ENCODE data around the gene APP.

Gene APP

DNA sequence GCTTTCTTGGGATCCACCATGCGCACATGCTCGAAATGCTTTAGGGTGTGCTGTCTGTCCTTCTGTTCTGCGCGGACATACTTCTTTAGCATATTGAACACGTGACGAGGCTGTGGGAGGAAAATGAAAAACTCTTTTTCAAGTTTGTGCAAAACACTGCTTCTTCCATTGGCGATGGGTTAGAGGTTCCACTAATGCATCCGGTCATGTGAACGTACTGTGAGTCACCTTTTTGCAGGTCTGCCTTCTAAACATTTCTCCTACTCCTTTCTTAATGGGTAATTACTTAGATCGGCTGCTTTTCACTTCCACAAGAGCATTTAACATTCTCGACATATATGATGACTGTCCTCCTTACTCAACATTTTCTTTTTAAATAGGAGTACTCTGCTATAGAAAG, 214.9 kb downstream of the APP start:
- H2AFZ ChIP-seq (ENCODE audit: low read depth, low read length) = no peak overlapping the region
- no peak overlapping the region for H3K4me3 ChIP-seq (ENCODE audit: low read length)
- peaks cover 2% of the 10 kb centered on the region for H3K4me1 ChIP-seq (ENCODE audit: insufficient read depth, low read length)
- H3K27me3 ChIP-seq (ENCODE audit: insufficient read depth, low read length) = no peaks in the 10 kb centered on the region
- peaks cover 48% of the 10 kb centered on the region for H3K36me3 ChIP-seq (ENCODE audit: insufficient read depth, low read length)
- H3K9me3 ChIP-seq (ENCODE audit: low read length) = no peaks in the 10 kb centered on the region

DNA sequence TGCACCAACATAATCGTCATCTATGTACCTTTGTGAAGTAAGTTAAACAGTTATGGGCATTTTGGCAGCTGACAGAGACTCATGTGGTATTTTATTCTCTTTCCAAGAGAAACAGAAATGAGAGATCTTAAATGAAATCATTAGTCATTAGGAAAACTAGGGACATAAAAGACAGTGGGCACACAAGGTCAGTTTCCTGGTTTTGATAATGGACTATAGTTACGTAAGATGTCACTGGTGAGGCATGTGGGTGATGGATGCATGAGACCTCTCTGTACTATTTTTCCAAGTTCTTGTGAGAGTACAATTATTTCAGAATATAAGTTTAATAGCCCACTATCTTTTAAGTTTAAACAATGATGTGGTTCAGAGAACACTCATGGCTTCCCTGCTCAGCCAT, 216.9 kb downstream of the APP start:
- H3K4me3 ChIP-seq (ENCODE audit: low read length) = no peak overlapping the region
- peaks cover 50% of the 10 kb centered on the region for H3K36me3 ChIP-seq (ENCODE audit: insufficient read depth, low read length)
- H2AFZ ChIP-seq (ENCODE audit: low read depth, low read length) = no peak overlapping the region
- H3K27me3 ChIP-seq (ENCODE audit: insufficient read depth, low read length) = no peaks in the 10 kb centered on the region
- no peaks in the 10 kb centered on the region for H3K9me3 ChIP-seq (ENCODE audit: low read length)
- peaks cover 2% of the 10 kb centered on the region for H3K4me1 ChIP-seq (ENCODE audit: insufficient read depth, low read length)

DNA sequence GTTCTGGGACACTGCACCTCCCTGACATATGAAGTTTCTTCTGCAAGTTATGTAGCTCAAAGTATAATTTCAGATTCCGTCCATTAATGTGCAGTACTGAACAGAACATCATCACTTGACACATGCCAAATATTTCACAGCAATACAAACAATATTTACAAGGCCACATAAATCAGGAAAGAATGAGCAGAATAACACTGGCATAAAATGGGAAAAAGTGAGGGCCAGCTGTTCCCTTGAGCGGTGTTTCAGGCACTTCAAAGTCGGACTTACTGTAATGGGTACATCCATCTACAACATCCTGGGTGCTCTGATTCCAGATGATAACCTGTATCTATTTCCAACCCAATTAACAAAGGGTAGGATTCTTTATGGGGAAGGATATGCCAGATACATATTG, 217.4 kb downstream of the APP start:
- H3K4me3 ChIP-seq (ENCODE audit: low read length) = no peak overlapping the region
- no peaks in the 10 kb centered on the region for H3K27me3 ChIP-seq (ENCODE audit: insufficient read depth, low read length)
- no peaks in the 10 kb centered on the region for H3K9me3 ChIP-seq (ENCODE audit: low read length)
- peaks cover 2% of the 10 kb centered on the region for H3K4me1 ChIP-seq (ENCODE audit: insufficient read depth, low read length)
- peaks cover 48% of the 10 kb centered on the region for H3K36me3 ChIP-seq (ENCODE audit: insufficient read depth, low read length)
- no peak overlapping the region for H2AFZ ChIP-seq (ENCODE audit: low read depth, low read length)

DNA sequence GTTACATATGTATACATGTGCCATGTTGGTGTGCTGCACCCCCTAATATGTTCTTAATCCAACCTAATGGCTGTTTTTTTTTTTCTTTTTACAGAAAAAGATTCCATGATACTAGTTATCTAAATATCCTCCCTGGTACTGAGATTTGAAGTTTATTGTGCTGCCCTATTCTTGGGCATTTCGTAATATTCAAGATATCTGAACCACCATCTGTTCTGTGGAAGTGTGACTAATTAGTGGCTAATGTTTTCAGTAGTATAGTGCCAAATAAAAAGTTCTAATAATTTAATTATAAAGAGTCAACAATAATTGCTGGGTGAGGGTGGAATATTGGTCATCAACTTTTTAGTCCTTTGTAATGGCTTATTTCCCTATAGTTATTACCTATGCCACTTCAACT, 218.3 kb downstream of the APP start:
- Histone ChIP-seq H3K27me3 (ENCODE audit: insufficient read depth, low read length) (no peaks in the 10 kb centered on the region), H2AFZ (ENCODE audit: low read depth, low read length) (no peak overlapping the region), H3K9me3 (ENCODE audit: low read length) (no peaks in the 10 kb centered on the region), H3K36me3 (ENCODE audit: insufficient read depth, low read length) (peaks cover 42% of the 10 kb centered on the region), H3K4me3 (ENCODE audit: low read length) (no peak overlapping the region), H3K4me1 (ENCODE audit: insufficient read depth, low read length) (peaks cover 2% of the 10 kb centered on the region)

DNA sequence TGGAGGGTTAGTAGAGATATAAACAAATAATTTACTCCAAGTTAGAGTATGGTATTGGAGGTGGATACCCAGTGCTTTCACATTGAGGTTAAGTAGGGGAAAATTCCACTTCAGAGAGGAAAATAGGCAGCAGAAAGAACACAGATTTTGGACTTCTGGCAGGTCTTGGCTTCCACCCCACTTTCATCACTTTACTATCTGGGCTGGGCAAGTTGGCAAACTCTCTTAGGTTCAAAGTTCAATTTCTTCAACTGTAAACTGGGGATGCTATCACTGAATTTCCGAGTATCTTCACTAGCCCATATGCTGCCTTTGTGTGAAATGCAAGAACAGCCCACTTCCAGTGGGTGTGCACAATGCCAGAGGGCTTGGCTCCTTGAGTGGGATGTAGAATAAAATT, 220.9 kb downstream of the APP start:
- H3K4me3 ChIP-seq (ENCODE audit: low read length) = no peak overlapping the region
- no peak overlapping the region for H2AFZ ChIP-seq (ENCODE audit: low read depth, low read length)
- peaks cover 2% of the 10 kb centered on the region for H3K4me1 ChIP-seq (ENCODE audit: insufficient read depth, low read length)
- H3K36me3 ChIP-seq (ENCODE audit: insufficient read depth, low read length) = peaks cover 39% of the 10 kb centered on the region
- H3K9me3 ChIP-seq (ENCODE audit: low read length) = peaks cover 6% of the 10 kb centered on the region
- no peaks in the 10 kb centered on the region for H3K27me3 ChIP-seq (ENCODE audit: insufficient read depth, low read length)

DNA sequence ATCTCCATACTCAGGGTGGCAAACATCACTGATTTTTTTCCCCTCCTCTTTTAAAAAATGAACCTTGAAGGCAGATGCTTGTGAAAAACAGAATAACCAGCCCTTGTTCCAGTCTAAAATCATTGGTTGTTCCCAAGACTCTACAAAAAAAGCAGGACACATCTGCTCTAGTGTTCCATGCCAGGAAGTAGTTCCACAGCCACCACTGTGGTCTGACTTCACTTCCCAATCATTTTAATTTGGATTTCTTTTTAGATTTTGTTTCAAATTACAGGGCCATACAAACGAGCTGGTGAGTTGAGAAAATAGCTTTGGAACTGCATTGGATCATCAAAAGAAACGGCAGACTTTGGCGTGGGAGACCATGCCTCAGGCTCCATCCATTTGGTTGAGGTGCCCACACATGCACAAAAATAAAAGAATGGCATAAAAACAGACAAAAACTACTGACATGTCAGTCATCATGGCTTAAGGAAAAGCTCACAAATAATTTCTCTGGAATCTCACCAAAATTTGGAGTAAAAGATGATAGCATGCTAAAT, 225.8 kb downstream of the APP start:
- H3K4me3 ChIP-seq (ENCODE audit: low read length) = no peak overlapping the region
- no peaks in the 10 kb centered on the region for H3K27me3 ChIP-seq (ENCODE audit: insufficient read depth, low read length)
- H3K36me3 ChIP-seq (ENCODE audit: insufficient read depth, low read length) = peaks cover 15% of the 10 kb centered on the region
- no peak overlapping the region for H2AFZ ChIP-seq (ENCODE audit: low read depth, low read length)
- peaks cover 6% of the 10 kb centered on the region for H3K9me3 ChIP-seq (ENCODE audit: low read length)
- H3K4me1 ChIP-seq (ENCODE audit: insufficient read depth, low read length) = no peaks in the 10 kb centered on the region

DNA sequence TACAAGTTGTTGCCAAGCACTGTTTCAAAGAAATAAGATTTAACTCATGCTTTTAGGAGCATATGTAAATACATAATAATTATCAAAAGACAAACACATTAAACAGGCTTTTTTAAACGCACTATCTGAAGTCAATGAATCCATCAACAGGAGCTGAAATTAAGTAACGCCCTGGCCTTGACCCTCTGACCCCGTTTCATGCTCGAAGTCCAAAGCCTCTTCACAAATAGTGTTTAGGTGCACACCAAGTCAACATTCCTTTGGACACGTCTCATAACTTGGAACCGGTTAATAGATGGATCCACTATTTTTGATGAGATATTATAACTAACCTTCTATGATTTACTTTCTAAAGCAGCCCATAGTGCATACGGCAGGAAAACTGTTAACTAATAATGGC, 226.5 kb downstream of the APP start:
- H3K9me3 ChIP-seq (ENCODE audit: low read length) = peaks cover 6% of the 10 kb centered on the region
- no peak overlapping the region for H3K4me3 ChIP-seq (ENCODE audit: low read length)
- no peaks in the 10 kb centered on the region for H3K4me1 ChIP-seq (ENCODE audit: insufficient read depth, low read length)
- no peak overlapping the region for H2AFZ ChIP-seq (ENCODE audit: low read depth, low read length)
- H3K36me3 ChIP-seq (ENCODE audit: insufficient read depth, low read length) = peaks cover 12% of the 10 kb centered on the region
- H3K27me3 ChIP-seq (ENCODE audit: insufficient read depth, low read length) = no peaks in the 10 kb centered on the region

DNA sequence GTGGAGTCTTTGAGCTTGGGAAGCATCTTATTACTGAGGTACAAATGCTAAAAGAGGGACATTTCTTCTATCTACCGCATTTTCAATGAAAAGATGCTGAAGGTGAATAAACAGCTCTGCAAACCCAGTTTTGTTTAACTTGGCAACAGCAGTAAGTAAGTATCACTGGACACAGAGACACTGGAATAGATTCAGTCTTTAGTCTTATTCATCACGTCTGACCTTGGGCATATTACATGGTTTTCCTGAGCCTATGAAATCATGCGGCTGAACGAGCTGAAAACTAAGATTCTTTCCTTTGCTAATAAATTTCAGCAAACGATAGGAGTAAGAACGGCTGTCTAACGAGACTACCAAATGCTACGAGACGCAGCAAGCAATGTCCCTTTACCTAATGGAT, 228.4 kb downstream of the APP start:
- Histone ChIP-seq H3K27me3 (ENCODE audit: insufficient read depth, low read length) (no peaks in the 10 kb centered on the region), H2AFZ (ENCODE audit: low read depth, low read length) (no peak overlapping the region), H3K9me3 (ENCODE audit: low read length) (peaks cover 6% of the 10 kb centered on the region), H3K36me3 (ENCODE audit: insufficient read depth, low read length) (peaks cover 11% of the 10 kb centered on the region), H3K4me3 (ENCODE audit: low read length) (no peak overlapping the region), H3K4me1 (ENCODE audit: insufficient read depth, low read length) (peaks cover 2% of the 10 kb centered on the region)

DNA sequence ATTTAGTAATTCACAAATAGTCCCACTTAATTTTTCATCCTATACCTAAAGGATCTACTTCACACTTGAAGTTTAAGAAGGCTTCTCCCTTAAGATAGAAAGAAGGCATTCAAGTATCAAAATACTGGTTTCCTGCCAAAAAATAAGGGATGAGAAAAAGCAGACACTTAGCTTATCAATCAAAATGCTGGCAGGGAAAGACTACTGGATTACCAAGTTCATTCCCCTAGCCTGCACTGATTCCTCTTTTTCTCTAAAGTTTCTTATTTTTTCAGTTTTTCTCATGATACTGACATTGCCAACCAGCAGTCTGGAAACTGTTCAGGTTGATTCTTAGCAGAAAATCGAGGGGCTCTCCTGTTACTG, 231.2 kb downstream of the APP start:
- H3K4me1 ChIP-seq (ENCODE audit: insufficient read depth, low read length) = peaks cover 4% of the 10 kb centered on the region
- peaks cover 3% of the 10 kb centered on the region for H3K9me3 ChIP-seq (ENCODE audit: low read length)
- no peak overlapping the region for H2AFZ ChIP-seq (ENCODE audit: low read depth, low read length)
- H3K36me3 ChIP-seq (ENCODE audit: insufficient read depth, low read length) = peaks cover 5% of the 10 kb centered on the region
- no peak overlapping the region for H3K4me3 ChIP-seq (ENCODE audit: low read length)
- no peaks in the 10 kb centered on the region for H3K27me3 ChIP-seq (ENCODE audit: insufficient read depth, low read length)

DNA sequence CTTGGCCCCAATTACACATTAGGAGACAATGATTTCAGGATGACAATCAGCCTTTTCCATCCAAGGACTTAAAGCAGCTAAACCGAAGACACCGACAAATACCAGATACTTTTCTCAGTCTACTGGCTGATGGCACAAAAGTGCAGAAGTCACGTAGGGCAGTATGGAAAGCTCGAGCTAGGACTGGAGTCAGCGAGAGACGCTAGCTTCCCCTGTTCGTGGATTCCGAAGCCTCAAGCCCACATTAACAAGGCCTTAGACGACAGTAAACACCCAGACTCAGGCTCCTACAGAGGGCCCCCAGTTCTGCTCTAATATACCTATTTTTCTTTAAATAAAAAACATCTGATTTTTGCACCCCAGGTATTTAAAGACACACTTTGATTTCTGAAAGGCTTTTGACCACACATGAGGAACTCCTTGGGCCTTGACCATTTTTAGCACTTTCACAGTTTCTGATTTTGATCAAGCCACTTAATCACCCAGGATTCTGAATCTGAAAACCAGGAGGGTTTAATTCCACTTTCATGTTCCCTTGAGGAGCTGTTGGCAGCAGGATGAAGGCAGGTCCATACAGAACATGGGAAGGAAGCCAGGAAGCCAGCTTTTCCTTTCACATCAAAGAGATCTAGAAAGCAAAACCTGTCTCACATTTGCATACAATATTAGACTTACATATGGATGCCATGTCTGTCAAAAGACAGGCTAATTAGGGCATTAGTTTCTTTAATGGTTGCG, 231.7 kb downstream of the APP start:
- Histone ChIP-seq H3K4me3 (ENCODE audit: low read length) (no peak overlapping the region), H3K27me3 (ENCODE audit: insufficient read depth, low read length) (no peaks in the 10 kb centered on the region), H3K4me1 (ENCODE audit: insufficient read depth, low read length) (peaks cover 4% of the 10 kb centered on the region), H3K9me3 (ENCODE audit: low read length) (peaks cover 3% of the 10 kb centered on the region), H3K36me3 (ENCODE audit: insufficient read depth, low read length) (peaks cover 7% of the 10 kb centered on the region), H2AFZ (ENCODE audit: low read depth, low read length) (no peak overlapping the region)

DNA sequence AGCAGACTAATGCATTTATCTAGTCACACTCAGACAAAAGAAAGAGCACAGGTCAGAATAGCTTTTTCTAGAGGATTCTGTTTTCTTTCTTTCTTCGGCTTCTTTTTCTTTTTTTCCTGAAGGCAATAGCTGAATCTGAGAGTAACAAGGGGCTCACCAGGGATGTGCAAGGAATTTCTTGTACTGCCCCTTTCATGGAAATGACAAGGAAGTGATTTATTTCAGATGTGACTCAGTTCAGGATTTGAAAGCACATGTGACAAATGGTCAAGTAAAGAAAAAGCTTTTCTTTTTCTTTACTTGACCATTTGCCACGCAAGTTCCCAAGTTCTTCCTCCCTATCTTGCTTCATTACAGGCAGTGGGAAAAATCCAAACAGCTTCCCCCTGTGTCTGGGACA, 233.8 kb downstream of the APP start:
- Histone ChIP-seq H3K36me3 (ENCODE audit: insufficient read depth, low read length) (peaks cover 7% of the 10 kb centered on the region), H2AFZ (ENCODE audit: low read depth, low read length) (no peak overlapping the region), H3K4me1 (ENCODE audit: insufficient read depth, low read length) (peaks cover 4% of the 10 kb centered on the region), H3K4me3 (ENCODE audit: low read length) (no peak overlapping the region), H3K9me3 (ENCODE audit: low read length) (peaks cover 3% of the 10 kb centered on the region), H3K27me3 (ENCODE audit: insufficient read depth, low read length) (no peaks in the 10 kb centered on the region)

DNA sequence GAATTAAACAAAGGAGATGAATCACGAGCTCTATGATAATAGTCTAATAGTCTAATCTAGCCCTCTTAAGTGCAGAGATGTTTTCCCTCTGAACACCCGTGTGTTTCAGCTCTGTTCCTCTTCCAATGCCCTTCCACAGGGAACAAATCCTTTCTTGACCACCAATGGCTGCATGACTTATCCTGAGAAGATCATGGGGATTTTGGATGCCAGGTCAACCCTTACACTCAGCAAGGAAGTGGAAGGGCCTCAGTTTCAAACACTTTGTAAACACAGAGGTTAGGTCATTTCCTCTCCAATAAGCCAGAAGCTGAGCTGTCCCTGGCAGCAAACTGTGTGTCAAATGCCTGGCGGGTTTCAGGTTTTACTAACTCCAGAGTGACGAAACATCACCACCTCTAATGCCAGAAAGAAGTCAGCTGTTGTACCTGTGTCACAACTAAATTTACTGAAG, 235.8 kb downstream of the APP start:
- Histone ChIP-seq H3K36me3 (ENCODE audit: insufficient read depth, low read length) (peaks cover 7% of the 10 kb centered on the region), H3K9me3 (ENCODE audit: low read length) (peaks cover 3% of the 10 kb centered on the region), H3K4me1 (ENCODE audit: insufficient read depth, low read length) (peaks cover 20% of the 10 kb centered on the region), H3K27me3 (ENCODE audit: insufficient read depth, low read length) (no peaks in the 10 kb centered on the region), H3K4me3 (ENCODE audit: low read length) (no peak overlapping the region), H2AFZ (ENCODE audit: low read depth, low read length) (no peak overlapping the region)

DNA sequence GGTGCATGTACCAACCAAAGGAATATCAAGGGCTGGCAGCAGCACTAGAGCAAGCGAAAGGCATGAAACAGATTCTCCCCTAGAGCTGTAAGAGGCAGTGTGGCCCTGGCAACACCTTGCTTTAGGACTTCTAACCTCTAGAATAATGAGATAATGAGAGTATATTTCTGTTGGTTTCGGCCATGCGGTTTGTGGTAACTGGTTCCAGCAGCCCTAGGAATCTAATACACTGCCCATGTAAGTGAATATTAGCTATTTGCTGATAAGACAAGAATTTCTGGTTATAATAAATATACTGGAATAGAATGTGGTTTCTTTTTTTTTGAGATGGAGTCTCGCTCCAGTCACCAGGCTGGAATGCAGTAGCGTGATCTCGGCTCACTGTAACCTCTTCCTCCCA, 236.4 kb downstream of the APP start:
- H3K4me1 ChIP-seq (ENCODE audit: insufficient read depth, low read length) = peaks cover 22% of the 10 kb centered on the region
- peaks cover 7% of the 10 kb centered on the region for H3K36me3 ChIP-seq (ENCODE audit: insufficient read depth, low read length)
- H3K4me3 ChIP-seq (ENCODE audit: low read length) = no peak overlapping the region
- peaks cover 3% of the 10 kb centered on the region for H3K9me3 ChIP-seq (ENCODE audit: low read length)
- H3K27me3 ChIP-seq (ENCODE audit: insufficient read depth, low read length) = no peaks in the 10 kb centered on the region
- no peak overlapping the region for H2AFZ ChIP-seq (ENCODE audit: low read depth, low read length)

DNA sequence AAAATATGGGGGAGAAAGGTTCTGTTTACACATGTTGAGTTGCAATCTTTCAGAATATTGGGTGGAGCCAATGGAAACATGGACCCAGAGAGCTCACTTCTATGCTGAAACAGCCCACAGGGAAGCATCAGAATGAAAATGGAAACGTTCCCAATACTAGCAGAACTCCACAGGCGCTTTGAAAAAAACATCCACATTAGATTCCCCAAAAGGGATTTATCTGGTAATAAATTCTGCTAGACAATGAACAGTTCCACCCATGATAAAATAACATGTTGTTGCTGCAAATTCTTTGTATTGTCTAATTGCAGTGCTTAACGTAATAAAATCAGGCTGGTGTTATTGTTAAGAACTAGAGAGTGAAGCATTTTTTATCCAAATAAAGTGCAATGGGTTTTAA, 238.8 kb downstream of the APP start:
- Histone ChIP-seq H3K4me1 (ENCODE audit: insufficient read depth, low read length) (peaks cover 18% of the 10 kb centered on the region), H3K4me3 (ENCODE audit: low read length) (no peak overlapping the region), H3K9me3 (ENCODE audit: low read length) (peaks cover 5% of the 10 kb centered on the region), H3K27me3 (ENCODE audit: insufficient read depth, low read length) (no peaks in the 10 kb centered on the region), H3K36me3 (ENCODE audit: insufficient read depth, low read length) (peaks cover 7% of the 10 kb centered on the region), H2AFZ (ENCODE audit: low read depth, low read length) (no peak overlapping the region)
